Measurements from ENCODE around the gene ERICH6. TPM values are rescaled to one million over a fixed set of nuclear protein-coding genes. Genes with fewer than 3 reads are reported as not detected.

ERICH6 gene
- total RNA-seq, 1 experiment from 2014 or later = not detected

DNA sequence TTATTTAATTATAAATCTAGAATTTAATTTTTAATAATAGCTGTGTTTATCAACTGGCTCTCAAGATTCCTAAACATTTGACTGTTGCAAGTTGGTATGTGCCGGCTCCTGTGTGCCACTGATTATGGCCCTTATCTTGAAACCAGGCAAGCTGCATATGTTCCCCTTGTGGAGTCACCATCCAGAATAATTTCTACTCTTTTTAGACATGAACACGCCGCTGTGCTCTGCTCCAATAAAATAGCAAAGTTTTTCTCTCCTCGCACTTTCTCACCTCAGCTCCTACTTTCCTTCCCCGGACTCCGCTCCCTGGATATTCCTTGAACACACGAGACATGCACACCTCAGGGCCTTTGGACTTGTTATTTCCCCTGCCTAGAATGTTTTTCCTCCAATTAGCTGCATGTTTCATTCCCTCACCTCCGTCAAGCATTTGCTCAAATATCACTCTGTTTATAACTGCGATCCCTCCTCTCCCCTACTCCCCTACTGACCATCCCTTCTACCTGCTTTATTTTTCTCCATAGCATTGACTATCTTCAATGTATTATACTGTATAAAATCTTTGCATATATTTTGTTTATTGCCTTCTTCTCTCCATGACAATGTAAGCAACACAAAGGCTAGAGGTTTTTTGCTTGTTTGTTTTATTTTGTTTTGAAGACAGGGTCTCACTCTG is 26.1 kb upstream of the ERICH6 start:
- no peaks in the 10 kb centered on the region for H4K20me1 ChIP-seq (ENCODE audit: low read length)
- BruUV-seq (replicated peaks) = no TSS peak
- no peak overlapping the region for H2AFZ ChIP-seq (ENCODE audit: low read length)
- DNase-seq = no peak
- TF ChIP-seq, protein P1, sequence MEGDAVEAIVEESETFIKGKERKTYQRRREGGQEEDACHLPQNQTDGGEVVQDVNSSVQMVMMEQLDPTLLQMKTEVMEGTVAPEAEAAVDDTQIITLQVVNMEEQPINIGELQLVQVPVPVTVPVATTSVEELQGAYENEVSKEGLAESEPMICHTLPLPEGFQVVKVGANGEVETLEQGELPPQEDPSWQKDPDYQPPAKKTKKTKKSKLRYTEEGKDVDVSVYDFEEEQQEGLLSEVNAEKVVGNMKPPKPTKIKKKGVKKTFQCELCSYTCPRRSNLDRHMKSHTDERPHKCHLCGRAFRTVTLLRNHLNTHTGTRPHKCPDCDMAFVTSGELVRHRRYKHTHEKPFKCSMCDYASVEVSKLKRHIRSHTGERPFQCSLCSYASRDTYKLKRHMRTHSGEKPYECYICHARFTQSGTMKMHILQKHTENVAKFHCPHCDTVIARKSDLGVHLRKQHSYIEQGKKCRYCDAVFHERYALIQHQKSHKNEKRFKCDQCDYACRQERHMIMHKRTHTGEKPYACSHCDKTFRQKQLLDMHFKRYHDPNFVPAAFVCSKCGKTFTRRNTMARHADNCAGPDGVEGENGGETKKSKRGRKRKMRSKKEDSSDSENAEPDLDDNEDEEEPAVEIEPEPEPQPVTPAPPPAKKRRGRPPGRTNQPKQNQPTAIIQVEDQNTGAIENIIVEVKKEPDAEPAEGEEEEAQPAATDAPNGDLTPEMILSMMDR (conservative IDR thresholded peaks at IDR 0.05; ENCODE audit: low read depth, low read length) = no peak
- TF ChIP-seq EZH2 (IDR thresholded peaks at IDR 0.05; ENCODE audit: low read length, unreplicated experiment) (no peak), EZH2phosphoT487 (IDR thresholded peaks at IDR 0.05; ENCODE audit: borderline replicate concordance, low read length) (no peak)
- H3K9me3 ChIP-seq (ENCODE audit: low read length) = no peaks in the 10 kb centered on the region
- ChIA-PET CTCF (no interaction called here), POLR2A (ENCODE audit: unreplicated experiment) (no interaction called here)
- no peaks in the 10 kb centered on the region for H3K9me2 ChIP-seq (replicated peaks; ENCODE audit: low read length)
- intact Hi-C loops (cut with micrococcal nuclease) = no loop called here
- H3K36me3 ChIP-seq (ENCODE audit: low read depth, low read length) = no peaks in the 10 kb centered on the region
- no peak overlapping the region for H3K9ac ChIP-seq (ENCODE audit: low read length)
- H3K4me2 ChIP-seq (ENCODE audit: low read length) = no peak overlapping the region
- peaks cover 7% of the 10 kb centered on the region; the same call in 1 of the 2 replicates for H3K4me1 ChIP-seq (ENCODE audit: insufficient read depth, low read length)
- no peaks in the 10 kb centered on the region for H3K27me3 ChIP-seq (ENCODE audit: low read length)
- H3K4me3 ChIP-seq (ENCODE audit: low read length) = no peak overlapping the region
- no peaks in the 10 kb centered on the region for H3K79me2 ChIP-seq (ENCODE audit: low read length)
- H3F3A ChIP-seq (ENCODE audit: low read length, unreplicated experiment) = no peaks in the 10 kb centered on the region
- no peak for ATAC-seq
- no peak overlapping the region for H3K27ac ChIP-seq (ENCODE audit: low read length)

DNA sequence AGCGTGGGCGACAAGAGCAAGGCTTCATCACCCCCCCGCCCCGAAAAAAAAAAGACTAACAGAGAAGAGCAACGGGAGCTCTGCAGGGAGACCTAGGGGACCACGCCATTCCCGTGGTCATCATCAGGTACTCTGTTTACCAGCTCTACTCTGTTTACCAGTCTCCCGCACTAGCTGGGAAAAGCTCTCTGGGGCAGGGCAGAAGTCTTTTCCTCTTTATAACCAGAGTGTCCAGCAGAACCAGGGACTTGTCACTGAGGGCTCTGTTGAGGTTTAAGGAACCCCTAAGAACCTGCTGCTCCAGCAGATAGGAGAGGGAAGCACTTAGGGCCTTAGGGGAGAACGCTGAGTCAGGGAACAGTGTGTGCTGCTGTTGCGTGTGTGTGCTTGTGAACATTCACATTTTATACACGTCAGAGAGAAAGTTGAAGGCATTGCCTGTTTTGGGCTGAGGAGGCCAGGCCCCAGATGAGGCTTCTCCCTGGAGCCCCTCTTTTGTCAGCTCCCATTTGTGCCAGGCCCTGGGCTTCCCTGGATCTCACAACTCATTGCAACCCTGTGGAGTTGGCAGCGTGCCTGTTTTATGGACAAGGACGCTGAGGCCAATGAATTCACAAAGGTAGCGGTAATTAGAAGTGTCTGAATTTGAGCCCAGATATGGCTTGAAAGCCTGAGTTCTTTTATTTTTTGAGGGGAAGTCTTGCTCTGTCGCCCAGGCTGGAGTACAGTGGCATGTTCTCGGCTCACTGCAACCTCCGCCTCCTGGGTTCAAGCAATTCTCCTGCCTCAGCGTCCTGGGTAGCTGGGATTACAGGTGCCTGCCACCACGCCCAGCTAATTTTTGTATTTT is 24.2 kb upstream of the ERICH6 start:
- BruUV-seq (replicated peaks) = no TSS peak
- peaks cover 10% of the 10 kb centered on the region for H3K4me1 ChIP-seq (ENCODE audit: insufficient read depth, low read length)
- ATAC-seq = no peak
- H2AFZ ChIP-seq (ENCODE audit: low read length) = no peak overlapping the region
- H3K4me2 ChIP-seq (ENCODE audit: low read length) = no peak overlapping the region
- no peaks in the 10 kb centered on the region for H3K27me3 ChIP-seq (ENCODE audit: low read length)
- no peaks in the 10 kb centered on the region for H3K79me2 ChIP-seq (ENCODE audit: low read length)
- H3K36me3 ChIP-seq (ENCODE audit: low read depth, low read length) = no peaks in the 10 kb centered on the region
- H3K9ac ChIP-seq (ENCODE audit: low read length) = no peak overlapping the region
- no peaks in the 10 kb centered on the region for H3K9me3 ChIP-seq (ENCODE audit: low read length)
- no peak for DNase-seq
- no peaks in the 10 kb centered on the region for H3K9me2 ChIP-seq (replicated peaks; ENCODE audit: low read length)
- H3K4me3 ChIP-seq (ENCODE audit: low read length) = no peak overlapping the region
- intact Hi-C loops (cut with micrococcal nuclease) = no loop called here
- H3K27ac ChIP-seq (ENCODE audit: low read length) = no peak overlapping the region
- TF ChIP-seq, protein P1 (conservative IDR thresholded peaks at IDR 0.05; ENCODE audit: low read depth, low read length) = no peak
- no peak for TF ChIP-seq EZH2 (IDR thresholded peaks at IDR 0.05; ENCODE audit: low read length, unreplicated experiment)
- no peak for TF ChIP-seq EZH2phosphoT487 (IDR thresholded peaks at IDR 0.05; ENCODE audit: borderline replicate concordance, low read length)
- H4K20me1 ChIP-seq (ENCODE audit: low read length) = no peaks in the 10 kb centered on the region
- no peaks in the 10 kb centered on the region for H3F3A ChIP-seq (ENCODE audit: low read length, unreplicated experiment)
- CTCF ChIA-PET = no interaction called here
- POLR2A ChIA-PET (ENCODE audit: unreplicated experiment) = interaction anchor here (0.6 kb wide), 1 partner anchor 400 kb away, joined by 16 read pairs; no protein-coding TSS in a partner anchor

All from PC-3 (cell line).